Stimulated activated CD4-positive, alpha-beta T cell treated with anti-CD3 and anti-CD28 coated beads, Interleukin-2, amount 100 ng/mL, for 24 hours (primary cell): ENCODE measurements around the gene DENND1A.

ENCODE experiments used
- DNase-seq, 2 donors: peaks; one replicate each; pipeline ENCODE4 v3.0.0-alpha.2; 2020

The DENND1A gene

DNA sequence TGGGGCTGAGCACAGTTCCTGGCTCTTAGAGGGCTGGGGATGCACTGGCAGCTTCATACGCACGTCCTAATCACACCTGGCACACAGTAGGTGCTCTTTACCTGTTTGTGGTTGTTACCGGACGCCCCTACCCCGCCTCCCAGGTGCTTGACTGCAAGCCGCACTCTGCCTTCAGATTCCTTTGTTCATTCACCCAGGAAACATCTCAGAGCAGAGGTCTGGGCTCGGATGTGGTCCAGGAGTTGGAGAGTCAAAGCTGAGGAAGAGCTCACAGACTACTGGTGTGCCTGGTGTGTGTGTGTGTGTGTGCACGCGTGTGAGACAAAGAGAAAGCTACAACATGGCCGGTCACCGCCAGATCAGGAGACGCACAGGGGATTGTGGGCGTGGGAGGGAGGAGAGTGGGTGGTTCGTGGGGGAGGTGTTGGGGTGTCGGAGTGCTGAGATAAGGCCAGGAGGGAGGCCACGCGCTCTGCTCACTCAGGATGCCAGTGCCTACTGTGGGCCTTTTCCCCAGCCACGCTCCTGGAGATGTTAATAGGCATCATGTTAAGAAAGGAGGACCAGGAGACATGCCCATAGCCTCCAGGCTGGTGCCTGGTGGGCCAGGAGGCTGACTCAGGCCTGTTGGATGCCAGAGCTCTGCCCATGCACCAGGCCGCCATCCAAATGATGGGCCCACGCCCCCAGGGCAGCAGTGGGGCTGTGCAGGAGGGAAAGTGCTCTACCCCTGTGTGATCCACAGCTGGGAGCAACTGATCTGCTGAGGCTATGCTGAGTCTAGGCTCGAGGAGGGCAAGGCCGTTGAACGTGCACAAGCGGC, 534.0 kb downstream of the DENND1A start:
- DNase-seq = no peak

DNA sequence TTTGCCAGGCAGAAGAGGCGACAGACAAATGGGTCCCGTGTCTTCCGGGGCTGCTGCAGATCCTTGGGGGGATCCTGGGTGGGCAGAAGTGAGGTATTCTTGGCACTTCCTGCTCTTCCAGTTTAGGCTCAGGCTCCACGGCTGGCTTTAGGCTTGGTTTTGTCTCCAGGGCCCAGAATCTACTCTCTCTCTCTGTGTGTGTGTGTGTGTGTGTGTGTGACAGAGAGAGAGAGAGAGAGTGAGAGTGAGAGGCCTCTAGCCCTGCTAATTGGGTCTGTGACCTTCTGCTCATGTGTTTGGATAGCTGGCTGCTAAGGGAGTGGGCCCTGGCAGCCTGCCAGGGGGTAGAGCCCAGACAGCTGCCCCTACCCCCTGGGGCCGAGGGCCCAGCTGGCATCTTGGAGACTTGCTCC, 534.6 kb downstream of the DENND1A start:
- no peak for DNase-seq

DNA sequence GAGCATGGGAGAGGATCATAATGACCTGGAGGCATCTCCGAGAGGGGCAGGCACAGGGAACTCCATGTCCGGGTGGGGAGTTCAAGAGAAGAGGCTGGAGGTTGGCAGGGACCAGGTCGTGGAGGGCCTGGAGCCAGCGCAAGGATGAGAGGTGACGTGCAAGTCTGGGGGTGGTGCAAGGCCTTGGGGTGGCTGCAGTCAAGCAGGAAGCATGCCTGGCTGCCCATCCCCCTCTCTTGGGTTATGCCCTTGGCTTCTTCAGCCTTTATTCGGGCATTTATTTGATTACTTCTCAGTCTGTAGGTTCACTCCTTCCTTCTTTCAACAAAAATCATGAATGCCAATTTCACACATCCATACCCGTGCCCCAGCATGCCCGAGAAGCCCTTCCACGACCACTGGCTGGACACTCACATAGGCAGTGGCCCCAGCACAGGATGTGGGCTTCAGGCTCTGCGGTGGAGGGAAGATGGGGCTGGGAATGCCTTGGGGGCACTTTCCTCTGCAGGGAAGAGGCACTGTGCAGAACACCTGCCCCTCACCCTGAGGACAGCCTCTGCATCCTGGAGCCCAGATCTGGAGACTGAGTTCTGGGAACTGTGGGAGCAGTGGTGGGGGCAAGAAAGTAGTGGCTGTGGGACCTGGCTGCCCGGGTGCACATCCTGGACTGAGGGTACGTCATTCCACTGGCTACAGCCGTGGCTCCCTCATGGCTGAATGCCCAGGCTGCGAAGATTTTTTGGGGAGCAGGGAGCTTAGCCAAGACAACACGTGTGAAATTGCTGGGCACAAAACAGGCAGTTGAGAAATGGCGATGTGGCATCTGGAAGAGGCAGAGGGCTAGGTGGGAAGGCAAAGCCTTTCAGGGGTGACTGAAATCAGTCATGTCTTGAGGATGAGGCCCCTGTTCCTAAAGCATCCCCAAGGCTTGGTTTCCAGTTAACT, 535.4 kb downstream of the DENND1A start:
- DNase-seq = no peak

DNA sequence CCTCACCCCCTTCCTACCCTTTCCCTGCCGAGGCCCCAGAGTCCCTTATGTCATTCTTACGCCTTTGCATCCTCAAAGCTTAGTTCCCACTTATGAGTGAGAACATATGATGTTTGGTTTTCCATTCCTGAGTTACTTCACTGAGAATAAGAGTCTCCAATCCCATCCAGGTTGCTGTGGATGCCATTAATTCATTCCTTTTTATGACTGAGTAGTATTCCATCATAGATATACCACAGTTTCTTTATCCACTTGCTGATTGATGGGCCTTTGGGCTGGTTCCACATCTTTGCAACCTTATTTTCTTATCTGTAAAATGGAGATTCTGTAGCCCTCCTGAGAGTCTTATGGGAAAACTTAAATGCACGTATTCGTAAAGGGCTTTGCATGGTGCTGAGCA, 537.1 kb downstream of the DENND1A start:
- no peak for DNase-seq

DNA sequence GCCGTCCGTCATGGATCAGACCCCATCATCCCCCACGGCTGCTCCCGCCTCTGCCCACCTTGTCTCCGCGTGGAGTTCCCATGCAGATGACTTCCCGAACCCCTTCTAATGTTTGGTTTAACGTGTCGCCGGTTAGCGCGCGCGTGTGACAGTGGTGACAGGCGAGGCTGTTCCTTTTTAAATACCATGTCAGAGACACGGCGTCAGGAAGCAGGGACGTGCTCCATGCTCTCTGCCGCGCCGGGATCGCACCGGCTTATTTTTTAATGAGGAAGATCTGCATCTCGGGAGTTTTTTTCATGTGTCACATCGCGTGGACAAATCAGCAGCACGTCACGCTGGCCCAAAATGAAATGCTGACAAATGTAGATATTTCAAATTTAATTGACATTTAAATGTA, 538.0 kb downstream of the DENND1A start:
- no peak for DNase-seq

DNA sequence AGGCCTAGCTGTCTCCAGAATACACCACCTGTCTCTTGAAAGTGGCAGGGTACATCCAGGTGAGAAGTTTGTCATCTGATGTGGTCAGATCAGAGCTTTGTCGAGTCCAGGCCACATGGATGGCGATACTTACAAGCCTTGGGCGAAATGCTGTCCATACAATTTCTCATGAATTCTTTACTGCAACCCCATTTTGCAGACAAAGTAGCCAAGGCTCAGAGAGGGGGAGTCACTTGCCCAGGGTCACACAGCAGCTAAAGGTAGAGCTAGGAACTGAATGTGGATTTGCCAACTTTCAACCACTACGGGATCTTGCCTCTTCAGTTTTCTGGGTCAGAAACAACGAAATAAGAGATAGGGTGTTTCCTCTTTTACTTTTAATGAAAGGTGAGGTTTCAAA, 538.7 kb downstream of the DENND1A start:
- no peak for DNase-seq

DNA sequence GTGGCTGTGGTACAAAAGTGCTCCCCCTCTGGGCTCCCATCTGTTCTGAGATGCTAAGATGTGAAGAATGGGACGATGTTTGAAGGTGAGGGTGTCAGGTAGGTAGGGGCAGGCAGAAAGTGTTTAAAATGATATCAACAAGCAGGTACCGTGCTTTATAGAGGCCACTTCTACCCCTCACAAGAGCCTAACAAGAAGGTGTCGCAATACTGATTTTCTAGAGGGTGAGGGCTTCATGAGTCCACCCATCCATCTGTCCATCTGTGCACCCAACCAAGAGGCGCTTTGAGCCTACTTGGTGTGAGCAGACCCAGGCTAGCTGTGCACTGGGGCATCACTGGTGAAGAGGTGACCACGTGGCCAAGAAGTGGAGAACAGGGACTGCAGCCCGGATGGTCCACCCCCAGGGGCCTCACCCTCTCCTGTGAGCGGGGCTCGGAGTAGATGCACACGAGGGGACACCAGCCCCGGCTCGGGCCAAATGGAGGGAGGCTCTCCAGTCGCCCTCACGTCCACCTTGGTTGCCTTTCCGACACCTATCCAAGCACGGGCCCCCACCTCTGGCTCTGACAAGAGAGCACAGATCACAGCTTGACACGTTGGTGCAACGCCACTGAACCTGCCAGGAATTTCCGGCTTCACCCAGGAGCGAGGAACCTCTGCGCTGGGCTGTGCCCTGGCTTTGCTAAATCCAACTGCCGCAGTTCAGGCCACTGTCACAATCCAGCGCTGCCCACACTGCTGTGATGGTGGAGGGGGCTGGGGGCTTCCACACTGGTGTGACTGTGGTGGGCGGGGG, 539.4 kb downstream of the DENND1A start:
- no peak for DNase-seq

DNA sequence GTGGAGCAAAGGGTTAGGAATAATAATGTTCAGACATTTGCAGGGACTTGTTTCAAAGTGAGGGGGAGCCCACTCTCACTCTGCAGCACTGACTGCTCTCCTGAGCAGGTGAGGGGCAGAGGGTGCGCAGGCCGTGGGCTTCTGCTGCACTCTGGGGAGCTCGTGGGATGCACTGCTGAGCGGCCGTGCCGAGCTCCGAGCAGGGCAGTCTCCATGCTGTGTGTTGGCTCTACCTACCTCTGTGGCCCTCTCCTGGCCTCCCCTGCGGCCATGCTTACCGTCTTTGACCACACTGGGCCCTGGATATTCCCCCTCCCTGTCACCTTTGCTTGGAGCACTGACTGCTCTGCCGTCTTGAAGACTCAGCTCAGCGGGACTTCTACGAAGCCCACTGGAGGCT, 540.2 kb downstream of the DENND1A start:
- DNase-seq = no peak

DNA sequence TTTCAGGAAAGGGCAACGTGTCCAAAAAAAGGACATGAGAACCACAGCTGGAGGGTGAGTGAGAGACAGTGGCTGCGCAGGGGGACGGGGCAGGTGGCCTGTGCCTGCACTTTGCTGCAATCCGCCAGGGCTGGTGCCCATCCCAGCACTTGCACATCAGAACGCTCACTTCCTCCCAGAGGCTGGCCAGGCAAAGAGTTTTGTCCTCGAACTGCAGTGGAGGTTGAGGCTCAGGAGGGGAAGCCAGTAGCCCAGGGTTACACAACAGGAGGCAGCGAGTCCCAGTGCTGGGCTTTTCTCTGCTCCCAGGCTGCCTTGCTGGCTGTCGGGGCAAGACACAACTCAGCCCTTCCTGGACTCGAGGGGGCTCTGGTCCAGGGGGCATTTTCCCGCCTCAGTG, 540.9 kb downstream of the DENND1A start:
- no peak for DNase-seq

DNA sequence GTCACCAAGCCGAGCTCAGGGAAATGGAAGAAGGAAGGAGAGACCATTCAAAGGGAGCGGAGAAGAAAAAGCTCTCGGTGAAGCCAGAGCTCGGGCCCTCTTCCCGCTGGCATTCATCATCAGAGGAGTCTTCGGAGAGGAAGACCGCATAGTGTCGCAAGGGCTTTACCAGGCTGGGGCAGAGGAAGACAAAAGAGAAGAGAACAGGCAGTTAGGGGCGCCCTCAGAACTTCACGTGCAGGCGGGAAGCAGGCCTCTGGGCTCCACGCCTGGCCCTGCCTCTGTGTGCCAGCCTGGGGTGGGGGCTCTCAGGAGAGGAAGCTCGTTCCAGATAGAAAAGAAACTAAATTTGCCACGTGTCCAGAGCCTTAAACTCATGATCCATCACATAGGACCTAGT, 542.2 kb downstream of the DENND1A start:
- DNase-seq = no peak

DNA sequence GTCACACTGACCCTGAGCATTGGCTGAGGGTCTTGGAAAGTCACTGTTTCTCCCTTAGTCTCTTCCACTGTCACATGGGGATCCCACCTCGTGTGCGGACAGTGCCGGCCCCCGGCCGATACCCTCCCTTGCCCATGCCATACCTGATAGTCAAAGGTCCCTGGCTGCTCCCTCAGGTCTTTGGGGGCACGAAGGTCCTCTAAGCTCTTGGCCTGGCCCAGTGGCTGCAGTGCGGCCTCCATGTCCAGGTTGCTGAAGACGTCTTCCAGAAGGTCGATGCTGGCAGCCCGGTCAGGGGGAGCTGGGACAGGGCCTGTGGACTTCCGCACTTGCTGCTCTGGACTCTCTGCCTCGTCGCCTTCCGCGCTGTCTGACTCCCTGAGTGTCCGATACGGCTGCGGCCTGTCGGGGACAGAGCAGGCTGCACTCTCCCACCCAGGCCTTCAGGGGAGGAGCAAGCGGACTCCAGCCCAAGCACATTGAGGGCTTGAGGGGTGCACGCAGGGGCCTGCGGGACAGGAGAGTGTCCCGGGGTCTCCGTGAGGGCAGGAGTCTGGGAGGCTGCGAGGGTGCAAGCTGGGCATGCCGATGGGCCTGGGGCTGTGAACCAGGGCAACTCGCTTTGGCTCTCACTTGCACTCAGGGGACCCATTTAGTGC, 546.3 kb downstream of the DENND1A start:
- DNase-seq = no peak

DNA sequence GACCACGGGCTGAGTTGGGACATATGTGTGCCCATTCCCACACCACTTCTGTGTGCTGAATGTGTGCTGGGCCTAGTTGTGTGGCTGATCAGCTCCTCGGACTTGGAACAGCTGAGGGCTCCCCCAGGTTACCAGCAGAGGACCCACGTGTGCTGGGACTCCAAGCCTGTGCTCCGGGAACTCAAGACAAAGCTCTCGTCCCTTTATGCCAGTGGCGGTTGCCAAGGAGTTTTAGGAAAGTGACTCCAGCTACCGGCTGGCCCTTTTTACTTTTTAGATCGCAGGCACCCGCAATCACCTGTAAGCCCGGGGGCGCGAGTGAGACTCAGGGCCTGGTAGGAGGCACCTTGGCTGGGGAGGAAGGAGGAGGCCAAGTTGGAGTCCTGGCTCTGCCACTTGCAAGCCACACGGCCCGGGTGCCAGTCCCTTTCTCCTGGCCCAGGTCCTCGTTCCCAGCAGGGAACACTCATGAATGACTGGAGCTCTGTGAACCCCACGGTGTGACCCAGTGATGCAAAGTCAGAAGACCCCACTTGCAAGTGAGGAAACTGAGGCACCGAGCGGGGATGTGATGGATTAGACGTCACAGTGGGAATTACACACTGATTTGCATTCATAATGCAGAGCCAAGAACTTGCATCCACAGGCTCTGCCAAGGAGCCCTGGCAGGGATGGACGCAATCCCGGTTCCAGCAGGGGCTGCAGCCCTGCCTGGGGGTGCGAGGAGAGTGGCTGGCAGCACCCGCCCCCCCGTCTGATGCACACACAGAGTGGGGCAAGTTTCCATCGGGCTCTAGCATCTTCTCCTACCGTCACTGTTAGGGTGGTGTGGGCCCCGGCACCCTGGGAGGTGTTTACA, 547.0 kb downstream of the DENND1A start:
- no peak for DNase-seq

DNA sequence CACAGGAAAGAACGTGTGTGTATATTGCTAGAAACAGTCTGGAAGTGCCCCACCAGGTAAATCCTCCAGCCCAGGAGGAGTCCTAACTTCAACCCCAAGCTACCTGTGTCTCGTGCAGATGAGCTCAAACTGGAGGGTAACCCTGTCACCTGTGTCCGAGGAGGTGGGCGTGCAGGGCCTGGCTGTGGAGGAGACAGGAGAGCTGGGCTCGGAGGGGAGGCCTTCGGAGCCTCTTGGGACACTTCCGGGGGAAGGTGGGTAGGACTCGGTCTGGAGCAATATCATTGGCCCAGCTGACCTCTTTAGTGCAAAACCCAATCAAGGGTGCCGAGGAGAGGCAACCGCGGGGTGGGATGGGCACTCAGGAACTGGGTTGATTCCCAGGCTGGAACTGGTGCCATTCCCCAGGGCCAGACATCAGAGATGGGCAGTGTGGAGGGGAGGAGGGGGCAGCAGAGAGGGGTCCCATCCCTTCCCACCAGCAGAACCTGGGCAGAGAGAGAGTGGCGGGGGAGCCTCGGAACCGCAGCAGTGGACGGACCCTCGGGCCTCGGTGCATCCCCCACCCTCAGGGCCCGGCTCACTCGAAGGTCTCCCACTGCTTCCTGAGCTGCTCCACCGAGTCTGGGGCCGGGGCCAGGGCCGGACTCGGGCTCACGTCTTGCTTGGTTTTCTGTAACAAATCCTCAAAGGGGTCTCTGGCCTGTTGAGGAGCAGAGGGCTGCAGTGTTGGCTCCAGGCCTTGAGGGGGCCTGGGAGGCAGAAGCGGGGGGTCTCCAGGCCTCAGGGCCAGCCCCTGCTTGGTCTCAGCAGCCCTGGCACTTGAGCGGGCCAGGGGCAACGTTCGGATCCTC, 548.8 kb downstream of the DENND1A start:
- no peak for DNase-seq

DNA sequence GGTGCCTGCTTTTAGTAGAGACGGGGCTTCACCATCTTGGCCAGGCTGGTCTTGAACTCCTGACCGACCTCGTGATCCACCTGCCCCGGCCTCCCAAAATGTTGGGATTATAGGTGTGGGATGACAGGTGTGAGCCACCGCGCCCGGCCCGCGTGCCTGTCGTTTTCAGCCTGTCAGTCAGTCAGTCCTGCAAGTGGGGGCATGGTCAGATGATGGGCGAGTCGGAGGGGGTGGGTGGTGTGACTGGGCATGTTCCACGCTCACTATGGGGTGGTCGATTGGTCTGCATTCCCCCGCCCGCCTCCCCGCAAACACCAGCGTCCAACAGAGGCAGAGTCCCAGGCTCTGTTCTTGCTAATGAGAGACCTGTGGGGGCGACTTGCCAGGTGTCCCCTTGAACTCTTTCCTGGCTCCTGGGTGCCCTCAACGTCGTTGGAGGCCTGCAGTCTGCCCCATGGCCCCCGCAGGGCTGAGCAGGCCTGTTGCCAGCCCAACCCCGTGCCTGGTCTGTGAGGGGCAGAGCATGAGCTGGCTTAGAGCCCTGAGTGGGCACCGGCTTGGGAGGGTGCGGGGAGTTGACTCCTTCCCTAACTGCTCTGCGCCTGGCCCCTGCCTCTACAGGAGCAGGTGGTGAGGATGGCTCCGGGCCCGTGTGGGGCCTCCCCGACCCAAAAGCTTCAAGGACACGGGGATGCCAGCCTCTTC, 550.8 kb downstream of the DENND1A start:
- DNase-seq = no peak

DNA sequence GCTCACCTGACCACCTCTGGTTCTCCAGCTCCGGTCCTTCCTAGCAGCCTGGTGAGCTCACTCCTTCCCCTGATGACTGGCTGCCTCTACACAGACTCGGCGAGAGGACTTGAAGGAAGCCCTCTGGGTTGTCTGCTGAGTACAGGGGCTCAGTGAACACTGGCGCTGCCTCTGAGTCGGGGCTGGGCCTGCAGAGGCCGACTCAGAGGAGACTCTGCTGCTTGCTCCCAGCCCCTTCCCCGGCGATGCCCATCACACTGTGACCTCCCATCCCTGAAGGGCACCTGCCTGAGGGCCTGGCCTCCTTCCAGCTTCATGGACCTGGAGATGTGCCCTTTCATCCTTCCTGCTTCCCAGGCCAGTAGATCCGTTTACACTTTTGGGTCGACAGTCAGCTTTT, 551.9 kb downstream of the DENND1A start:
- DNase-seq = no peak

DNA sequence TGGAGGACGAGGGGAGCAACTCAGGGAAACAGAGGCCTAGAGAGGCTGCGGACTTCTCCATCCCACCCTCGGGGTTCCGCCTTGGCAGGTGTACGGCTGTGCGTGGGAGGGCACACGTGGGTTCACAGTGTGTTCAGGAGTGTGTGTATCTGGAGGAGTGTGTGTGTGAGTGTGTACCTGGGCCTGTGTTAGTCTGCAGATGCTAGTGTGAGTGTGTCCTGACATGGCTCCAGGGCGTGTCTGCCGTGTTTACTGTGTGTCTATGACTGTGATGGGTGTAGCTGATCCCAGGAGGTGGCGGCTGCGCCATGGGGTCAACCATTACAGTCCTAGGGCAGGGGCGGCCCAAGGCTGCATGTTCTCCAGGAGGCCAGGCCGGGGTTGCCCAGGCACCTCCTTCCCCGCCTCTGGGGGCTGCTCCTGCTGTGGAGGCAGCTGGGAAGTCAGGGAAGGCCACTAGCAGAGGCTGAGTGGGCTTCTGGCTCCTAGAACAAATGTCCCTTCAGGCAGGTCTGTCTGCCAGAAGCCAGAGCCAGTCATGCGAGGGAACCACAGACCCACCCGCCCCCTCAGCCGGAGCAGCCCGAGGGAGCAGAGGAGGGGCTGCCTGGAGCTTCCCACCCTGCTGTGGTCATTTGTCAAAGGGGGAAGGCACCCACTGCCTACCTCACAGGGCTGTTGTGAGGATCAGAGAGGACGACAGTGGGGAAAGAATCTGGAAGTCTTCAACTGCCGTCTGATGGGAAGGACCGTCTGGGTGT, 552.5 kb downstream of the DENND1A start:
- no peak for DNase-seq

DNA sequence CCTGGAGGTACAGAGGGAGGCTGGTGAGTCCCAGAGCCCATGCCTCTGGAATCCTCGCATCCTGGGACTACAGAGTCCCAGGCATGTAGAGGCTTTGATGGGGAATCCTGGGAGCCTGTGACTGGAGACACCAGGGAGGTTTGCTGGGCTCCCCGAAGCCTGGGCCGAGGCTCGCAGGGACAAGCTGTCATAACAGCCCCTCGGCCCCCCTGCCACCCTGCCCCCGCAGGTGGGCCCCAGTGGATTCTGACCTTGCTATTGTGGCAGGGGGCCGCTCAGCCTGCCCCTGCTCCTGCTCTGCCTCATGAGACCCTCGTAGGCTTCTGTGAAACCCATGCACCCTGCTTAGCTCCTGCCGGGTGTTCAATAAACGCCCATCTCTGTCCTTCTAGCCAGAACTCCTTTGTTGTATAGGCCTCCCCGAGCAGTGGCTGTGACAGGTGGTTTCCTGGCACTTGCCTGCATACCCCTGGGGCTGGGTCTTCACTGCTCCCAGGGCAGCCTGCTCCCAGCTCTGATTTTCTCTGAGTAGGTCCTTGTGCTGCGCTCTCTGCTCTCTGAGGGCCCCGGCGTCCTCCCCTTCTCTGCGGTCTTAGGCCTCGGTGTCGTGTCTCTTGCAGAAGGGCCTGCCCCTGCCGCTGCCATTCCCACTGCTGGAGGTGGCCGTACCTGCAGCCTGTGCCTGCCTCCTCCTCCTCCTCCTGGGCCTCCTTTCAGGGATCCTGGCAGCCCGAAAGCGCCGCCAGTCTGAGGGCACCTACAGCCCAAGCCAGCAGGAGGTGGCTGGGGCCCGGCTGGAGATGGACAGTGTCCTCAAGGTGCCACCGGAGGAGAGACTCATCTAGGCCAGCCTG, 553.5 kb downstream of the DENND1A start:
- DNase-seq = no peak

DNA sequence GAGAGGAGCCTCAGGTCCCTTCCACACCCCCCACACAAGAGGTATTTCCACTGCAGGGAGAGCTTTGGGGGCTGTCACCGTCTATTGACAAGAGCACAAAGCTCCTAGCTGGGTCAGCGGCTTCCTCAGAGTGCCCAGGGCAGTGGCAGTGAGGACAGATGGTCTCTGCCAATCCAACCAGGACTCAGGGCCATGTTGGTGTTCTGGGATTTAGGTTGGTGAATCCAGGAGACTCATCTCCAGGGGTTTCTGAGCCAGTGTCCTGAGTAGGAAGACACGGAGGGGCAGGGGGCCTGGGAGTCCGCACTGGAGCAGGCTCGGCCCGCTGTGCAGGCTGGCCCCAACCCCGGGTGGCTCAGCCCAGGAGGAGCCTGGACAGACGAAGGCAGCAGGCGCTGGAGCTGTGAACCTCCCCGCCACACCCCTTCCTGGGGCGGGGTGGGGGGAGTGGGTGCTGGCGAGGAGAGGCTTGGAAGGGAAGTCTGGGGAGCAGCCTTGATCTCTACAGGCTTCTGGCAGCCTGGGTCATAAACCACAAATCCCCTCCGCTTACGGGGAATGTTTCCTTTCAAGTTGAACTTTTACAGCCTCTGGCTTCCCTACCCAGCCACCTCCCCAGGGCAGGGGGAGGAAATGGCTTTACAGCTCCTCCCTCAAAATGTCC, 554.3 kb downstream of the DENND1A start:
- DNase-seq = no peak
